ENCODE measurements around the gene CCL4L2.
"Not testable (repeated sequence)": the region's sequence is repeated elsewhere in the genome, so short reads cannot be mapped to it uniquely, and the experiment has no call there.

The CCL4L2 gene

DNA sequence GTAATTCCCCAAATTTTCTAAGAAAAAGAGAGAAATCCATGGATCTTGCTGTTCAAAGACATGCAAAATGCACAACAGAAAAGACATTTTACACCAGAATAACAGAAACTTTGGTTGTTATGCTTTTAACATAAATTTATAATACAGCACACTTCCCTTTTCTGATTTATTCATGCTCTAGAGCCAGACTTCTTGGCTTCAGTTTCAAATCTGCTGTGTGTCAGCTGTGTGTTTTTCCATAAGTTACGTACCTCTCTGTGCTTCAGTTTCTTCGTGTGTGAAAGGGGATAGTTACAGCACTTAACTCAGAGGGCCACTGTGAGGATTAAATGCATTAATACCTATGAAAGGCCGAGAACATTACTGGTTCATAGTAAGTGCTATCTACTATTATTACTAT, 7.5 kb upstream of the CCL4L2 start:
- H3K36me3 ChIP-seq (ENCODE audit: control insufficient read depth, insufficient read depth, low read length) = no peaks in the 10 kb centered on the region
- no peak overlapping the region for H3K9ac ChIP-seq (ENCODE audit: low read length)
- no peak overlapping the region for H3K4me3 ChIP-seq (ENCODE audit: low read length)
- H3K27ac ChIP-seq (ENCODE audit: low read depth, low read length) = no peak overlapping the region
- H3K27me3 ChIP-seq (ENCODE audit: control insufficient read depth, insufficient read depth, low read length) = no peaks in the 10 kb centered on the region
- no peaks in the 10 kb centered on the region for H3K4me1 ChIP-seq (ENCODE audit: control insufficient read depth, insufficient read depth, low read length)

- Histone ChIP-seq H3K9ac (ENCODE audit: low read length) (no peak overlapping the region), H3K27ac (ENCODE audit: low read depth, low read length) (no peak overlapping the region), H3K36me3 (ENCODE audit: control insufficient read depth, insufficient read depth, low read length) (no peaks in the 10 kb centered on the region), H3K27me3 (ENCODE audit: control insufficient read depth, insufficient read depth, low read length) (no peaks in the 10 kb centered on the region), H3K4me3 (ENCODE audit: low read length) (no peak overlapping the region), H3K4me1 (ENCODE audit: control insufficient read depth, insufficient read depth, low read length) (no peaks in the 10 kb centered on the region)
These were observed 6.0 kb upstream of the CCL4L2 start for GRCh38 chr17:36204724-36205500.

DNA sequence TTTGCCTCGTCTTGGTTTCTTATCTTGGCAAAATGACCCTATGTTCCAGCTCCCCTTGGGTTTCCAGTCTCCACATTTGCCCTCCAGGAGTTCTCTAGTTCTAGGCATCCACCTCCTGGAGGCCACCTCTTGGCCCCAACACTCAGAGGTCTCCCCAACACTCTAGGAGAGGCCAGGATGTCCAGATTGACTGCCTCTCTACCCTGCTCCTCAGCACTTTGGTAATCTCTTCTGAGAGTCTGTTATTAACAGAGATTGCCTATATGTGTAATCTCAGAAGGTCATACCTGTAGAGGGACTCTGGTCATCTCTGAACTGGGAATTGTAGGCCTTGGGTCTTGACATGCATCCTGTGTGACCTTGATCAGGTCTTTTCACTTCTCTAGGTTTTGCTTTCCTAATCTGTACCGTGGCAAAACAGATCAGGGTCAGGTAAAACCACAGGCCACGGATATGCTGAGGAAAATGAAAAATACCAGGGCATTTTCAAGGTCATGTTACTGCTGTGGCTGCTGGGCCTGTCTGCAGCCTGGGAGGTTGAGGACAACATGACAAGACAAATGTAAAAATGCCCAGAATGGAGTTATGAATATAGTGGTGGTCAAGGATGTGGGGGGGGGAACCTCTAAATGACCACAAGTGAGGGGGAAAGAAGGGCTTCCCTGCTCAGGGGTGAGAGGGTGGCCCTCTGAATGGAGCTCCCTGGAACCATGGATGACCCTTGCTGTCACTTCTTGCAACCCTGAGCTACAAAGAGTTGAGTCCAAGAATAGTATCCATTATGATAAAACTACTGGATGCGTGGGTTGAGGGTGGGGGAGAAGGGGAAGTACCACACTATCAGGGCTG, 5.0 kb upstream of the CCL4L2 start:
- H3K4me1 ChIP-seq (ENCODE audit: control insufficient read depth, insufficient read depth, low read length) = no peaks in the 10 kb centered on the region
- no peaks in the 10 kb centered on the region for H3K27me3 ChIP-seq (ENCODE audit: control insufficient read depth, insufficient read depth, low read length)
- H3K27ac ChIP-seq (ENCODE audit: low read depth, low read length) = no peak overlapping the region

DNA sequence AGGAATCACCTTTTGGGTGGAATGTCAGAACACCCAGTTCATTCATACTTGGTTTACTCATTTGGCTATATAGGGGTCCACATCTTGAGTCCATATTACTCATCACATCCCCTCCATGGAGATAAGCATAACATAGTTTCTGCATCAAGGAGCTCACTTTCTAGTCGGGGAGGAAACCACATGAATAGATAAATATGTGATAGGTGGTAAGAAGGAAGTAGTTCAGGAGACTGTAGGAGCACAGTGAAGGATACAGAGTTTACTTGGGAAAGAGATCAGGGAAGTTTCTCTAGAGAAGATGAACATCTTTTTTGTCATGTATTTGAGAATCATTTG, 4.4 kb upstream of the CCL4L2 start:
- not testable (repeated sequence) for H3K27ac ChIP-seq (ENCODE audit: low read depth, low read length); H3K36me3 ChIP-seq (ENCODE audit: control insufficient read depth, insufficient read depth, low read length); H3K4me1 ChIP-seq (ENCODE audit: control insufficient read depth, insufficient read depth, low read length); H3K9ac ChIP-seq (ENCODE audit: low read length); H3K4me3 ChIP-seq (ENCODE audit: low read length); H3K27me3 ChIP-seq (ENCODE audit: control insufficient read depth, insufficient read depth, low read length)

More for the DNA sequence above, 5.0 kb upstream of the CCL4L2 start:
- Histone ChIP-seq H3K36me3 (ENCODE audit: control insufficient read depth, insufficient read depth, low read length) (no peaks in the 10 kb centered on the region), H3K9ac (ENCODE audit: low read length) (no peak overlapping the region), H3K4me3 (ENCODE audit: low read length) (no peak overlapping the region)

DNA sequence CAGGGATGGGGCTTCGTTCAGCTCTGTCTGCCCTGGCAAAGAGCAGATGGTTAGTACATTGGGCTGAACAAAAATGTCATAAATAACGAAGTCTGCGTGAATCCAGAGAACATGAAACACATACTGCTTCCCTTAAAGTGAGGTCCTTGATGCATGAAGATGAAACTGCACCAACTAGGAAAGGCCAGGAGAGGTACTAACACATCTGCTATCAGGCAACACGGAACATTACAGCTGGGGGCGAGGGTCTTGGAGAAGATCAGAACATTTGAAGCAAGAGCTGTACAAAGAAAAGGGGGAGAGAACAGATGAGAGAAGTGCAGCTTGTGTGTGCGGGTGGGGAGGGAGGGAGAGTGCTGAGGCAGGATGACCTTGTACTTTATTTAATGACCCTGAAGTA, 3.5 kb upstream of the CCL4L2 start:
- H3K27me3 ChIP-seq (ENCODE audit: control insufficient read depth, insufficient read depth, low read length) = not testable (repeated sequence)

GRCh38 chr17:36209575-36209974, 1.3 kb upstream of the CCL4L2 start:
- no peaks in the 10 kb centered on the region for H3K36me3 ChIP-seq (ENCODE audit: control insufficient read depth, insufficient read depth, low read length)
- H3K27me3 ChIP-seq (ENCODE audit: control insufficient read depth, insufficient read depth, low read length) = no peaks in the 10 kb centered on the region
- no peaks in the 10 kb centered on the region for H3K4me1 ChIP-seq (ENCODE audit: control insufficient read depth, insufficient read depth, low read length)
- H3K27ac ChIP-seq (ENCODE audit: low read depth, low read length) = no peak overlapping the region
- no peak overlapping the region for H3K4me3 ChIP-seq (ENCODE audit: low read length)
- H3K9ac ChIP-seq (ENCODE audit: low read length) = no peak overlapping the region

More for the DNA sequence above, 3.5 kb upstream of the CCL4L2 start:
- H3K4me3 ChIP-seq (ENCODE audit: low read length); H3K36me3 ChIP-seq (ENCODE audit: control insufficient read depth, insufficient read depth, low read length); H3K9ac ChIP-seq (ENCODE audit: low read length); H3K27ac ChIP-seq (ENCODE audit: low read depth, low read length); H3K4me1 ChIP-seq (ENCODE audit: control insufficient read depth, insufficient read depth, low read length): not testable (repeated sequence)

GRCh38 chr17:36211484-36212271, 815 bp downstream of the CCL4L2 start:
- H3K4me3 ChIP-seq (ENCODE audit: low read length); H3K9ac ChIP-seq (ENCODE audit: low read length); H3K27me3 ChIP-seq (ENCODE audit: control insufficient read depth, insufficient read depth, low read length); H3K36me3 ChIP-seq (ENCODE audit: control insufficient read depth, insufficient read depth, low read length); H3K4me1 ChIP-seq (ENCODE audit: control insufficient read depth, insufficient read depth, low read length); H3K27ac ChIP-seq (ENCODE audit: low read depth, low read length): not testable (repeated sequence)

- Histone ChIP-seq H3K9ac (ENCODE audit: low read length) (no peak overlapping the region), H3K4me3 (ENCODE audit: low read length) (no peak overlapping the region), H3K36me3 (ENCODE audit: control insufficient read depth, insufficient read depth, low read length) (no peaks in the 10 kb centered on the region), H3K27ac (ENCODE audit: low read depth, low read length) (no peak overlapping the region), H3K4me1 (ENCODE audit: control insufficient read depth, insufficient read depth, low read length) (no peaks in the 10 kb centered on the region), H3K27me3 (ENCODE audit: control insufficient read depth, insufficient read depth, low read length) (no peaks in the 10 kb centered on the region)
These were observed 1.4 kb downstream of the CCL4L2 start for GRCh38 chr17:36212272-36212605.

- Histone ChIP-seq H3K4me3 (ENCODE audit: low read length) (no peak overlapping the region), H3K27me3 (ENCODE audit: control insufficient read depth, insufficient read depth, low read length) (no peaks in the 10 kb centered on the region), H3K36me3 (ENCODE audit: control insufficient read depth, insufficient read depth, low read length) (no peaks in the 10 kb centered on the region), H3K27ac (ENCODE audit: low read depth, low read length) (no peak overlapping the region), H3K9ac (ENCODE audit: low read length) (no peak overlapping the region), H3K4me1 (ENCODE audit: control insufficient read depth, insufficient read depth, low read length) (no peaks in the 10 kb centered on the region)
These were observed 2.1 kb downstream of the CCL4L2 start for GRCh38 chr17:36212966-36213365.

DNA sequence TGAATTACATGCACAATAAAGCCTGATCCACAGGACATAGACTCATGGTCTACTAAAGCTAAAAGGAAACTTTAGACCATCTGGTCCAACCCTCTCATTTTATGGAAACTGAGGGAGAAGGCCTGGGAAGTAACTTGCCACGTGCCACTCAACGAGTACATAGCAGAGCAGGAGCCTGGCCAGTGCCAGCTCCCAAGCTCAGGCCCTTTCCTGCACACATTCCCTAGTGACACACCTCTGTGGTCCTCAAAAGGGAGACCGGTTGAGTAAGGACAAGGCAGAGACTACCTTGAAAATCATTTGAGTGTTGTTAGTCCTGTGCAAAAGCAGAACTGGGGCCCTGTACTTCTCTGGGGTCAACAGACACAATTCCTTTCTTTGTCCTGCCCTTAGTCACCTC, 2.8 kb downstream of the CCL4L2 start:
- Histone ChIP-seq H3K9ac (ENCODE audit: low read length) (no peak overlapping the region), H3K27me3 (ENCODE audit: control insufficient read depth, insufficient read depth, low read length) (no peaks in the 10 kb centered on the region), H3K36me3 (ENCODE audit: control insufficient read depth, insufficient read depth, low read length) (no peaks in the 10 kb centered on the region), H3K4me1 (ENCODE audit: control insufficient read depth, insufficient read depth, low read length) (no peaks in the 10 kb centered on the region), H3K4me3 (ENCODE audit: low read length) (no peak overlapping the region), H3K27ac (ENCODE audit: low read depth, low read length) (no peak overlapping the region)

DNA sequence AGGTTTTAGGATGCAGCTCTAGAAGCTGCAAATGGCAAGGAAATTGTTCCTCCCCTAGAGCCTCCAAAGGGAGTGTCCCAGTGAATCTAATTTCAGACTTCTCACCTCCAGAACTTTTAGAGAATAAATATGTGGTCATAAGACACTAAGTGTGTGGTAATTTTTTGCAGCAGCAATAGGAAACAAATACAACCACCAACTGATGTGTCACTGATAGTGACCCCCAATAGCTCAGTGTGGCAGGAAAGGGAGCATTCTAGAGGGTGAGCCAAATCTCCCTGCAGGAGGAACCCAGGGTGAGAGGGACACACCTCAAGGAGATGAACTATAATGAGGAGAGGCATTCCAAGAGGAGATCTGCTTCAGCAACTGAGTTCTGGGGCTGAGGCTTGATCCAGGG, 4.1 kb downstream of the CCL4L2 start:
- H3K27me3 ChIP-seq (ENCODE audit: control insufficient read depth, insufficient read depth, low read length) = no peaks in the 10 kb centered on the region
- no peaks in the 10 kb centered on the region for H3K4me1 ChIP-seq (ENCODE audit: control insufficient read depth, insufficient read depth, low read length)
- H3K9ac ChIP-seq (ENCODE audit: low read length) = no peak overlapping the region
- H3K4me3 ChIP-seq (ENCODE audit: low read length) = no peak overlapping the region
- no peaks in the 10 kb centered on the region for H3K36me3 ChIP-seq (ENCODE audit: control insufficient read depth, insufficient read depth, low read length)
- no peak overlapping the region for H3K27ac ChIP-seq (ENCODE audit: low read depth, low read length)

- H3K27ac ChIP-seq (ENCODE audit: low read depth, low read length); H3K36me3 ChIP-seq (ENCODE audit: control insufficient read depth, insufficient read depth, low read length); H3K4me1 ChIP-seq (ENCODE audit: control insufficient read depth, insufficient read depth, low read length); H3K4me3 ChIP-seq (ENCODE audit: low read length); H3K9ac ChIP-seq (ENCODE audit: low read length); H3K27me3 ChIP-seq (ENCODE audit: control insufficient read depth, insufficient read depth, low read length): not testable (repeated sequence)
These were observed 4.8 kb downstream of the CCL4L2 start for GRCh38 chr17:36215406-36216308.
